Trophoblast cell (in vitro differentiated cells and primary cell): Measurements from ENCODE around the gene FERMT1.

ENCODE experiments used
- DNase-seq, 2 donors: peaks; one replicate each; pipeline ENCODE4 v3.0.0-alpha.2; 2016
- H2AFZ ChIP-seq: 2 replicates; pipeline ENCODE4 v1.6.1; 2013; ENCODE audit warnings: low read length, moderate library complexity, mild to moderate bottlenecking; ENCODE audit not compliant: insufficient read depth, poor library complexity
- H2AK5ac ChIP-seq: 2 replicates; pipeline ENCODE4 v1.6.1; 2013; ENCODE audit warnings: mild to moderate bottlenecking, low read length
- H2BK120ac ChIP-seq: 2 replicates; pipeline ENCODE4 v1.6.1; 2013; ENCODE audit warnings: low read length, mild to moderate bottlenecking, moderate library complexity; ENCODE audit not compliant: insufficient read depth, poor library complexity
- H2BK12ac ChIP-seq: 2 replicates; pipeline ENCODE4 v1.6.1; 2013; ENCODE audit warnings: mild to moderate bottlenecking, low read length, moderate library complexity
- H2BK5ac ChIP-seq: 2 replicates; pipeline ENCODE4 v1.6.1; 2013; ENCODE audit warnings: low read length, low read depth, moderate library complexity, mild to moderate bottlenecking; ENCODE audit not compliant: poor library complexity
- H3K14ac ChIP-seq: 2 replicates; pipeline ENCODE4 v1.6.1; 2013; ENCODE audit warnings: mild to moderate bottlenecking, low read length
- H3K18ac ChIP-seq: 2 replicates; pipeline ENCODE4 v1.6.1; 2013; ENCODE audit warnings: mild to moderate bottlenecking, low read length
- H3K23ac ChIP-seq: 2 replicates; pipeline ENCODE4 v1.6.1; 2013; ENCODE audit warnings: low read length
- H3K27ac ChIP-seq: 2 replicates; pipeline ENCODE4 v1.5.1; 2013; ENCODE audit warnings: low read depth, mild to moderate bottlenecking, inconsistent platforms, low read length, moderate library complexity
- H3K27me3 ChIP-seq: 2 replicates; pipeline ENCODE4 v1.6.1; 2013; ENCODE audit warnings: inconsistent platforms, mild to moderate bottlenecking, low read length, moderate library complexity; ENCODE audit not compliant: insufficient read depth
- H3K36me3 ChIP-seq, 2 experiments: 1 replicate in 1 of 2; 2 replicates in 1 of 2; pipeline ENCODE4 v1.6.1; 2013; ENCODE audit warnings: low read length in 2 of 2, mild to moderate bottlenecking in 2 of 2, moderate library complexity in 1 of 2; ENCODE audit not compliant: insufficient read depth in 2 of 2, control insufficient read depth in 1 of 2
- H3K4ac ChIP-seq: 2 replicates; pipeline ENCODE4 v1.6.1; 2013; ENCODE audit warnings: low read depth, mild to moderate bottlenecking, low read length, moderate library complexity
- H3K4me1 ChIP-seq, 2 experiments: 1 replicate in 1 of 2; 2 replicates in 1 of 2; pipeline ENCODE4 v1.6.1; 2013; ENCODE audit warnings: low read length in 2 of 2, mild to moderate bottlenecking in 2 of 2, moderate library complexity in 1 of 2; ENCODE audit not compliant: insufficient read depth in 2 of 2, control insufficient read depth in 1 of 2
- H3K4me2 ChIP-seq: 2 replicates; pipeline ENCODE4 v1.6.1; 2013; ENCODE audit warnings: inconsistent platforms, mild to moderate bottlenecking, low read length, moderate library complexity
- H3K4me3 ChIP-seq: 2 replicates; pipeline ENCODE4 v1.5.1; 2013; ENCODE audit warnings: mild to moderate bottlenecking, low read depth, low read length, inconsistent platforms
- H3K79me1 ChIP-seq: one replicate; pipeline ENCODE4 v1.6.1; 2013; ENCODE audit warnings: low read length
- H3K79me2 ChIP-seq: 2 replicates; pipeline ENCODE4 v1.6.1; 2013; ENCODE audit warnings: low read length, mild to moderate bottlenecking; ENCODE audit not compliant: control insufficient read depth, insufficient read depth, poor library complexity
- H3K9ac ChIP-seq: 2 replicates; pipeline ENCODE4 v1.6.1; 2013; ENCODE audit warnings: mild to moderate bottlenecking, low read length
- H3K9me3 ChIP-seq: 2 replicates; pipeline ENCODE4 v1.6.1; 2013; ENCODE audit warnings: low read depth, mild to moderate bottlenecking, control low read depth, inconsistent platforms, low read length; ENCODE audit not compliant: insufficient read depth
- H4K12ac ChIP-seq: 2 replicates; pipeline ENCODE4 v1.6.1; 2013; ENCODE audit warnings: low read depth, mild to moderate bottlenecking, low read length, moderate library complexity
- H4K8ac ChIP-seq: 2 replicates; pipeline ENCODE4 v1.6.1; 2013; ENCODE audit warnings: low read depth, mild to moderate bottlenecking, low read length, moderate library complexity
- H4K91ac ChIP-seq: one replicate; pipeline ENCODE4 v1.6.1; 2013; ENCODE audit warnings: low read depth, mild to moderate bottlenecking, low read length, moderate library complexity
- WGBS: extraction: QIAGEN DNeasy Blood & Tissue Kit; methylation state at CpG from one replicate; pipeline ENCODE4 v1.1.7; 2013; ENCODE audit warnings: missing lambda C conversion rate; ENCODE audit not compliant: insufficient read length, insufficient coverage; ENCODE audit errors: extremely low coverage; 5-methylcytosine and 5-hydroxymethylcytosine counted together

Gene FERMT1

DNA sequence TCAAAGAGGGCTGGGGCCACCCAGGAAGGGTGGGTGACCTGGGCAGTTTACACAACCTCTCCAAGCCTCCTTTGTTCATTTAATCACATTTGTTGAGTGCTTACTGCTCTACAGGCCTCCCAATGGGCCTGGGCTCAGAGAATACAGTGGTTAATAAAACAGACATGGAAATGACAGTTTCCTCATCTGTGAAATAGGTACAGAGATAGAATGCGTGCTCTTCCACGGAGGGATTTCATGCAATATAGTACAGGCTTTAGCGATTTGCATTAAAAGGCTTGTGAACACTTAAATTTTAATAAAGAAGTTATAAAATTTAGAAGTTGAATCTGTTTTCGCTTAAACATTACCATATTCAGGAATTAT is 802 bp upstream of the FERMT1 start:
- H3K9me3 ChIP-seq: no peaks in the 10 kb centered on the region
- peak overlapping the region; percentile 72 for H3K4me2 ChIP-seq
- DNase-seq: no peak
- H3K14ac ChIP-seq: peak overlapping the region; percentile 30
- no peak overlapping the region for H3K18ac ChIP-seq
- peaks cover 12% of the 10 kb centered on the region for H3K79me1 ChIP-seq
- no peak overlapping the region for H3K9ac ChIP-seq
- H3K4me3 ChIP-seq: no peak overlapping the region
- H3K36me3 ChIP-seq: no peaks in the 10 kb centered on the region
- H4K91ac ChIP-seq: peak overlapping the region; percentile 93
- no peak overlapping the region for H4K12ac ChIP-seq
- no peak overlapping the region for H3K4ac ChIP-seq
- no peak overlapping the region for H3K23ac ChIP-seq
- no peak overlapping the region for H2BK12ac ChIP-seq
- H2BK120ac ChIP-seq: no peak overlapping the region
- WGBS: no CpG with 5 or more reads among the region's 4 CpGs
- H3K4me1 ChIP-seq: peaks cover 8 to 12% of the 10 kb centered on the region in 2 experiments
- peak overlapping the region; percentile 82 for H2BK5ac ChIP-seq
- peak overlapping the region; percentile 95 for H3K27ac ChIP-seq
- H2AFZ ChIP-seq: peak overlapping the region; percentile 73
- peak overlapping the region; percentile 84 for H4K8ac ChIP-seq
- no peak overlapping the region for H2AK5ac ChIP-seq
- peaks cover 3% of the 10 kb centered on the region for H3K79me2 ChIP-seq
- H3K27me3 ChIP-seq: no peaks in the 10 kb centered on the region

DNA sequence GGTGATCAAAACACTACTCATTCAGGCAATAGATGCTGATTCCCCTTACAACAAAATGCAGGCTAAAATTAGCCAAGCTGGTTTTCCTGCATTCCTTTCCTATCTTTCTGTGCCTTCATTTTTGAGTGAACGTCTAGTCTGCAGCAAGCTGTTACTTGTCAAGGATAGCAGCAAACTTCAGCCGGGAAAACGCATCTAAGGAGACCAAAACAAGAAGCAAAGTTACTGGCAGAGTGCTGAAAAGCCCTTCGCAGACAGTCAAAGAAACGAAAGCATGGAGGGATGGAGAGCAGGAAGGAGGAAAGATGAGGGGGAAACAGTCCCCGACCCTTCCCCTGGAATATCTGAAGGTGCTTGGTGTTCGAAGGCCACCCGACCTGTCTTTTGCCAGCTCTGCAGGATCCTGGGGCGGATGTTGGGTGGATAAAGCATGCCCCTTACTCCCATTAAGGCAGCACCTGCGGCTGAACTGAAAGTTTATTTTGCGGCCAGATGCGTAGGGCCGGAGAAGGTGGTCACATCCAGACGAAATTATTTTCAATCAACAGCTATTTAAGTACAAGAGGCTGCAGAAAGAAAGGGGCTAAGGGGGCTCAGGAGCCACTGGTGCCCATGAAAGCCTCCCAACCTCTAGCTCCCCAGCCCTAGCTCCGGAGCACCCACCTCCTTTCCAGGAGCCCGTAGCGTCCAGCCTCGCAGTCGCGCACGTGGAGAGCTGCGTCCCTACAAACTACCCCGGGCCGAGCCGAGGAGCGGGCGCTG is 538 bp downstream of the FERMT1 start:
- peaks cover 8 to 12% of the 10 kb centered on the region in 2 experiments for H3K4me1 ChIP-seq
- peak overlapping the region; percentile 64 for H4K12ac ChIP-seq
- no peaks in the 10 kb centered on the region for H3K9me3 ChIP-seq
- H3K4me2 ChIP-seq: peak overlapping the region; percentile 72
- H3K14ac ChIP-seq: peak overlapping the region; percentile 60
- peak overlapping the region; percentile 8 for H3K9ac ChIP-seq
- peaks cover 12% of the 10 kb centered on the region for H3K79me1 ChIP-seq
- H3K4me3 ChIP-seq: peak overlapping the region; percentile 73
- peak; percentile 75 to 97 for DNase-seq
- peak overlapping the region; percentile 87 for H3K18ac ChIP-seq
- H3K4ac ChIP-seq: peak overlapping the region; percentile 23
- peak overlapping the region; percentile 82 for H2BK5ac ChIP-seq
- H4K91ac ChIP-seq: peak overlapping the region; percentile 93
- no peaks in the 10 kb centered on the region for H3K36me3 ChIP-seq
- peak overlapping the region; percentile 95 for H3K27ac ChIP-seq
- H3K23ac ChIP-seq: no peak overlapping the region
- H2BK12ac ChIP-seq: peak overlapping the region; percentile 17
- no peaks in the 10 kb centered on the region for H3K27me3 ChIP-seq
- H4K8ac ChIP-seq: peak overlapping the region; percentile 84
- peak overlapping the region; percentile 73 for H2AFZ ChIP-seq
- H2BK120ac ChIP-seq: peak overlapping the region; percentile 65
- WGBS: no CpG with 5 or more reads among the region's 27 CpGs
- peaks cover 3% of the 10 kb centered on the region for H3K79me2 ChIP-seq
- H2AK5ac ChIP-seq: peak overlapping the region; percentile 3

DNA sequence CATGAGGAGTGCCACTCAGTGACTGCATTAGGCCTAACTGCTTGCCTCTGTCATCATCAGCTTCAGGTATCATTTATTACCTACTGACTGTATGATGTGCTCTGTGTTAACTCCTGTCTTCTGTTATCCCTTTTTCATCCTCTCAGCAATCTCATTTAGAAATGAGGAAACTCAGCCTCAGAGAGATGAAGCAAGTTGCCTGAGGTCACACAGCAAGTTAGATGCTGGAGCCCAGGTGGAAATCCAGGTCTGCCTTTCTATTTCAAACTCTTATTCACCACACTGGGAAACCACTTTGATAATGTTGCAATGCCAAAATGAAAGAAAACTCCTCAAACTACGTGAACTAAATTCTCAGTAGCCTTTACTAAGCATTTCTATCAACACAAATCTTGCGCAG is 1.3 kb downstream of the FERMT1 start:
- H2AFZ ChIP-seq: no peak overlapping the region
- H4K91ac ChIP-seq: peak overlapping the region; percentile 12
- no peak overlapping the region for H3K18ac ChIP-seq
- peak overlapping the region; percentile 4 for H2BK120ac ChIP-seq
- no CpG with 5 or more reads among the region's 2 CpGs for WGBS
- H3K4ac ChIP-seq: no peak overlapping the region
- H3K4me3 ChIP-seq: no peak overlapping the region
- H3K79me2 ChIP-seq: peaks cover 3% of the 10 kb centered on the region
- H3K14ac ChIP-seq: no peak overlapping the region
- peak in 1 of 2 donors; percentile 53 for DNase-seq
- H3K36me3 ChIP-seq: no peaks in the 10 kb centered on the region
- H2BK5ac ChIP-seq: no peak overlapping the region
- peak overlapping the region; percentile 9 for H2BK12ac ChIP-seq
- no peak overlapping the region for H4K12ac ChIP-seq
- H2AK5ac ChIP-seq: peak overlapping the region; percentile 16
- no peaks in the 10 kb centered on the region for H3K9me3 ChIP-seq
- peak overlapping the region; percentile 62 for H3K27ac ChIP-seq
- H3K9ac ChIP-seq: no peak overlapping the region
- H4K8ac ChIP-seq: no peak overlapping the region
- peak overlapping the region; percentile 51 for H3K4me2 ChIP-seq
- H3K4me1 ChIP-seq: peaks cover 8 to 12% of the 10 kb centered on the region in 2 experiments
- no peak overlapping the region for H3K23ac ChIP-seq
- H3K79me1 ChIP-seq: peaks cover 12% of the 10 kb centered on the region
- H3K27me3 ChIP-seq: no peaks in the 10 kb centered on the region

- H3K4me3 ChIP-seq: no peak overlapping the region
- H2AK5ac ChIP-seq: no peak overlapping the region
- H3K18ac ChIP-seq: no peak overlapping the region
- H3K36me3 ChIP-seq: peaks cover 3 to 6% of the 10 kb centered on the region in 2 experiments
- H3K79me1 ChIP-seq: peaks cover 12% of the 10 kb centered on the region
- H4K91ac ChIP-seq: no peak overlapping the region
- H2BK120ac ChIP-seq: no peak overlapping the region
- no peak overlapping the region for H3K9ac ChIP-seq
- no peak overlapping the region for H2AFZ ChIP-seq
- no peak overlapping the region for H3K23ac ChIP-seq
- H3K27ac ChIP-seq: no peak overlapping the region
- H3K79me2 ChIP-seq: peaks cover 3% of the 10 kb centered on the region
- no CpG with 5 or more reads among the region's 3 CpGs for WGBS
- no peak overlapping the region for H2BK12ac ChIP-seq
- H3K14ac ChIP-seq: no peak overlapping the region
- H3K4me1 ChIP-seq: peaks cover 8 to 12% of the 10 kb centered on the region in 2 experiments
- DNase-seq: no peak
- H3K4ac ChIP-seq: no peak overlapping the region
- H3K9me3 ChIP-seq: no peaks in the 10 kb centered on the region
- no peak overlapping the region for H4K12ac ChIP-seq
- no peaks in the 10 kb centered on the region for H3K27me3 ChIP-seq
- H2BK5ac ChIP-seq: no peak overlapping the region
- H3K4me2 ChIP-seq: no peak overlapping the region
- H4K8ac ChIP-seq: no peak overlapping the region
Measured at GRCh38 chr20:6120491-6120988, 2.3 kb downstream of the FERMT1 start.
